Fibroblast of skin of scalp (primary cell): ENCODE results near the gene FBN1.

ENCODE experiments used
- DNase-seq: peaks from one replicate; pipeline ENCODE4 v3.0.0-alpha.2; 2013

The FBN1 gene

GRCh38 chr15:48423896-48424475, 221.5 kb downstream of the FBN1 start:
- DNase-seq, result peak; percentile 29

GRCh38 chr15:48423342-48423741, 222.2 kb downstream of the FBN1 start:
- DNase-seq, result no peak

- no peak for DNase-seq
These were observed 223.1 kb downstream of the FBN1 start for GRCh38 chr15:48422401-48422800.

GRCh38 chr15:48421362-48421761, 224.1 kb downstream of the FBN1 start:
- no peak for DNase-seq

GRCh38 chr15:48419896-48420295, 225.6 kb downstream of the FBN1 start:
- no peak for DNase-seq

GRCh38 chr15:48418343-48418742, 227.2 kb downstream of the FBN1 start:
- no peak for DNase-seq

- peak; percentile 61 for DNase-seq
These were observed 229.2 kb downstream of the FBN1 start for GRCh38 chr15:48416301-48416700.

- DNase-seq, result peak; percentile 37
These were observed 230.2 kb downstream of the FBN1 start for GRCh38 chr15:48415036-48415886.

- peak; percentile 96 for DNase-seq
These were observed 231.5 kb downstream of the FBN1 start for GRCh38 chr15:48414015-48414414.

- peak; percentile 79 for DNase-seq
These were observed 232.2 kb downstream of the FBN1 start for GRCh38 chr15:48413304-48413703.

- peak; percentile 99 for DNase-seq
These were observed 233.4 kb downstream of the FBN1 start for GRCh38 chr15:48411971-48412591.

GRCh38 chr15:48409623-48410022, 235.9 kb downstream of the FBN1 start:
- no peak for DNase-seq

GRCh38 chr15:48408327-48408726, 237.2 kb downstream of the FBN1 start:
- no peak for DNase-seq

GRCh38 chr15:48407646-48408045, 237.9 kb downstream of the FBN1 start:
- no peak for DNase-seq

GRCh38 chr15:48406911-48407310, 238.6 kb downstream of the FBN1 start:
- no peak for DNase-seq

- no peak for DNase-seq
These were observed 239.1 kb downstream of the FBN1 start for GRCh38 chr15:48406266-48406891.

GRCh38 chr15:48402427-48403177, 242.9 kb downstream of the FBN1 start:
- DNase-seq, result no peak

GRCh38 chr15:48400086-48400485, 245.4 kb downstream of the FBN1 start:
- peak; percentile 78 for DNase-seq

GRCh38 chr15:48397841-48398240, 247.7 kb downstream of the FBN1 start:
- no peak for DNase-seq

GRCh38 chr15:48396020-48396419, 249.5 kb downstream of the FBN1 start:
- DNase-seq, result no peak

- DNase-seq, result peak; percentile 99
These were observed 249.9 kb downstream of the FBN1 start for GRCh38 chr15:48395521-48396011.

- DNase-seq, result no peak
These were observed 250.5 kb downstream of the FBN1 start for GRCh38 chr15:48394970-48395369.
